ENCODE data around the gene C6orf89.

DNA sequence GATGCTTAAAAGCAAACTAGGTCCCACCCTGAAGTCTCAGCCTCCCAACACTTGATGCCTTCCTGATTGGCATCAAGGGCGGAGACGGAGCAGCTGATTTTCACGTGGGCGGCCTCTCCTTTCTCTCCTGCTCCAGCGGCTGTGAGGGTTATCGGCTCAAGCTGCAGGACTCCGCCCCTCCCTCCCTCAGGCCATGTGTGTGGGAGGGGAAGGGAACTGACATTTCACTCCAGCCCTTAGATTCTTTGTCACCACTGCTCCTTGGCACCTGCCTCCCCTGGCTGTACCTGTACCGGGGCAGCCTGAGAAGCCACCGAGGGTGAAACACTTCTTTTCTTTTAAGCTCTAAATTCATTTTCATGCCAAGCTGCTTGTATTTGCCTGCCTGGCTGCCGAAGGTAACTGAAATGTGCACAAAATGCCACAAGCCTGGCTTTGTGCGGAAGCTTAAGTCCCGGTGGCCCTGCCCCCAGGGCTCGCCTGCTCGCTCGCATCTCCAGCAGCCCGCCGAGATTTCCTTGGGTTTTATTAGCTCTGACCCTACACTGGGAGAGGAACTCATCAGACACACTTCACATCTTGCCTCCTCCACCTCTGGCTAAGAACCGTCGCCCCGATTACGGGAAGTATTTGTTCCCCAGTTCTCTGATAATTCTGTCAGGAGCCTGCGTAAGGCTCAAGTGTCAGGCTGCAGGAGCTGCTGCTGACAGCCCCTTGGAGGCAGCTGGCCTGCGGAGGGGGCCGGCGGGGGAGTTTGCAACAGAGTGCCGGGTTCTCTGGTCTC is 36.9 kb upstream of the C6orf89 start:
- TF ChIP-seq CTCF (IDR thresholded peaks at IDR 0.05) (no peak), POLR2A (IDR thresholded peaks at IDR 0.05) (no peak), POLR2AphosphoS5 (IDR thresholded peaks at IDR 0.05) (no peak)

All from suprapubic skin (tissue), 4 donors.